ENCODE measurements around the gene SH2D5.

The SH2D5 gene

GRCh38 chr1:20735581-20736111 lies 3.1 kb upstream of the SH2D5 start:
- ATAC-seq (replicated peaks; ENCODE audit: extremely low read depth, poor library complexity, severe bottlenecking) (no peak), DNase-seq (ENCODE audit: low spot score in 2 of 2) (no peak)
- H3K4me1 Mint-ChIP-seq: peaks cover 19% of the 10 kb centered on the region
- H3K9me3 Mint-ChIP-seq: no peaks in the 10 kb centered on the region
- no peak overlapping the region for H3K4me3 Mint-ChIP-seq
- peaks cover 13% of the 10 kb centered on the region for H3K36me3 Mint-ChIP-seq (ENCODE audit: insufficient read depth)
- H3K27ac Mint-ChIP-seq (ENCODE audit: low read depth): no peak overlapping the region
- peaks cover 8% of the 10 kb centered on the region for H3K27me3 Mint-ChIP-seq

DNA sequence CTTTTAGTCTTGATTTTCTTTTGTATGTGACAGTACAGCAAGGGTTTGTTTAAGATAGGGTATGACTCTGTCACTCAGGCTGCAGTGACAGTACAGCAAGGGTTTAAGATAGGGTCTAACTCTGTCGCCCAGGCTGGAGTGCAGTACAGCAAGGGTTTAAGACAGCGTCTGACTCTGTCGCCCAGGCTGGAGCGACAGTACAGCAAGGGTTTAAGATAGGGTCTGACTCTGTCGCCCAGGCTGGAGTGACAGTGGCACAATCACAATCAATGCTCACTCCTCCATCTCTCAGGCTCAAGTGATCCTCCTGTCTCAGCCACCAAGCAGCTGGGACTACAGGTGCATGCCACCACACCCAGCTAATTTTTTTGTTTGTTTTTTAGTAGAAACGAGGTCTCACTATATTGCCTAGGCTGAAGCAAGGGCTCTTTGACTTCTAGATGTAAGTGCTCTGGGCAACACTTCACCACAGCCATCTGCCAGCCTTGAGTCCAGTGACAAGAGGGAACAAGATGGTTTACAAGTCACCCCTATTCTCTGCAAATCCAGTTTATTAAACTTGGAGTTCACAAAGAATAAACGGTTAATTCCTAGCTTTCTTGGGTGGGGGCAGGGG lies 965 bp upstream of the SH2D5 start:
- peak overlapping the region; percentile 85 for H3K4me3 Mint-ChIP-seq
- H3K36me3 Mint-ChIP-seq (ENCODE audit: insufficient read depth): no peaks in the 10 kb centered on the region
- peak; percentile 1 for ATAC-seq (replicated peaks; ENCODE audit: extremely low read depth, poor library complexity, severe bottlenecking)
- peaks cover 30% of the 10 kb centered on the region for H3K27me3 Mint-ChIP-seq
- DNase-seq (ENCODE audit: low spot score in 2 of 2): no peak
- peak overlapping the region; percentile 10 for H3K27ac Mint-ChIP-seq (ENCODE audit: low read depth)
- no peaks in the 10 kb centered on the region for H3K9me3 Mint-ChIP-seq
- H3K4me1 Mint-ChIP-seq: peaks cover 29% of the 10 kb centered on the region

DNA sequence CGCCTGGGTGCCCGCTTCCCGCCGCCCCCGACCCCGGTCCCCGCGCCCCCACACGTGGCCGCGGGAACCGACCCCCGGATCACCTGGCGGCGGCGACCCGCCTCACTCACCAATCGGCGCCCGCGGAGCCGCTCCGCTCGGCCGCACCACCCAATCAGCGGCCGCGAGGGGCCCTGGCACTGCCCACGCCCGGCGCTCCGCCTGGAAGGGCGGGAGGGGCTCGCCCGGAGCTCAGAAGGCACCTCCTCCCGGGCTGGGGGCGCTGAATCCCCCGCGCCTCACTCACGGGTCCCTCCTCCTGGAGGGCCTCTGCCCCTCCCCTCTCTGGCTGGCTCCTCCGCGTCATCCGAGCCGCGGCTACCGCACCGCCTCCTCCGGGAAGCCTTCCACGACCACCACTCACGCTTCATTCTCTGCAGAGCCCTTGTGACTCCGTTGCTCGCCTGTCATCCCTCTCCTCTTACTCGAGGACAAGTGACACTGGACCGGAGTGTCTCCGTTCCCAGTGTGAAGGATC lies 374 bp downstream of the SH2D5 start:
- Mint-ChIP-seq H3K27me3 (peaks cover 39% of the 10 kb centered on the region), H3K36me3 (ENCODE audit: insufficient read depth) (peaks cover 2% of the 10 kb centered on the region), H3K9me3 (no peaks in the 10 kb centered on the region), H3K27ac (ENCODE audit: low read depth) (peak overlapping the region; percentile 86), H3K4me1 (peaks cover 34% of the 10 kb centered on the region), H3K4me3 (peak overlapping the region; percentile 85)
- ATAC-seq (replicated peaks; ENCODE audit: extremely low read depth, poor library complexity, severe bottlenecking): peak; percentile 57
- no peak for DNase-seq (ENCODE audit: low spot score in 2 of 2)

DNA sequence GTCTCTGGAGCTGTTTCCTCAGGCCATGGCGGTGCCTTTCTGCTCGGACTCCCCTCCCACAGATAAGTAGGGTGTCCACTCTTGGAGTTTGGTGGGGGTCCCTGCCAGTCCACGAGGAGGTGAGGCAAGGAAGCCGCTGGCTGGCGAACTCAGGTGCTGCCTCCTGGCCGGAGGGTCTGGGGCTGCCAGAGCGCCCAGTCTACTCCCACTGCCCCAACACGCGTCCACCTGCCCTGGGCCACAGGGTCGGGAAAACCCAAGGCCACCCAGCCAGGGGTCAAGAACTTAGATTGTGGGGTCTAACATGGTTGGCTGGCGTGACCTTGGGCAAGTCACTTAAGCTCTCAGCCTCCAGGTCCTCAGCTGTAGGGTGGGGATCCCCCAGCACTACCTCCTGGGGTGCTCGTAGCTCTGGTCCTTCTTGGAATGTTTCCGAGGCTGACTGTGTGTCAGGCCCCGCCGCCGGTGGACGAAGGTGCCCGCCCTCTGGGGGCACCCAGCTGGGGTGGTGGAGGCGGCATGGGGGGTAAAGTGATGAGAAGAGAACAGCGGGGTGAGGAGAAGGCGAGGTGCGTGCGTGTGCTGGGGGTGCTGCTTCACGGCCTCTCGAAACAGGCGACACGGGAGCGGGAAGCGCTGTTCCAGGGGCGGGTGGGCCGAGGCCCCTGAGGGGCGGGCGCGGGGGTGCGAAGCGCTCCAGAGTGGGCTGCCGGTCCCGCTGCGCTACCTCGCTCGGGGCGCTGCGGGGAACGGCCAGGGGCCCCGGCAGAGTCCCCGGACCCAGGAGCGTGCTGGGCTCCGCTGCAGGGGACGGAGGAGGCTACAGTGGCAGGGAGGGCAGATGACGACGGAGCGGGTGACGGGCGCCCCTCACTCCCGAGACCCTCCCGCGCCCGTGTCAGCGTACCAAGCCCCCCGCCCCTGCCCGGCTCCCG lies 1.2 kb downstream of the SH2D5 start:
- Mint-ChIP-seq H3K27me3 (peaks cover 39% of the 10 kb centered on the region), H3K4me3 (peak overlapping the region; percentile 85), H3K4me1 (peaks cover 34% of the 10 kb centered on the region), H3K27ac (ENCODE audit: low read depth) (peak overlapping the region; percentile 32), H3K36me3 (ENCODE audit: insufficient read depth) (peaks cover 2% of the 10 kb centered on the region), H3K9me3 (no peaks in the 10 kb centered on the region)
- no peak for DNase-seq (ENCODE audit: low spot score in 2 of 2)
- ATAC-seq (replicated peaks; ENCODE audit: extremely low read depth, poor library complexity, severe bottlenecking): peak; percentile 25

GRCh38 chr1:20730690-20731056 lies 1.8 kb downstream of the SH2D5 start:
- H3K4me3 Mint-ChIP-seq: peak overlapping the region; percentile 85
- H3K4me1 Mint-ChIP-seq: peaks cover 34% of the 10 kb centered on the region
- no peak overlapping the region for H3K27ac Mint-ChIP-seq (ENCODE audit: low read depth)
- H3K9me3 Mint-ChIP-seq: no peaks in the 10 kb centered on the region
- ATAC-seq (replicated peaks; ENCODE audit: extremely low read depth, poor library complexity, severe bottlenecking) (no peak), DNase-seq (ENCODE audit: low spot score in 2 of 2) (no peak)
- H3K27me3 Mint-ChIP-seq: peaks cover 39% of the 10 kb centered on the region
- H3K36me3 Mint-ChIP-seq (ENCODE audit: insufficient read depth): peaks cover 2% of the 10 kb centered on the region

GRCh38 chr1:20729990-20730689 lies 2.4 kb downstream of the SH2D5 start:
- H3K27me3 Mint-ChIP-seq: peaks cover 39% of the 10 kb centered on the region
- ATAC-seq (replicated peaks; ENCODE audit: extremely low read depth, poor library complexity, severe bottlenecking) (no peak), DNase-seq (ENCODE audit: low spot score in 2 of 2) (no peak)
- no peaks in the 10 kb centered on the region for H3K9me3 Mint-ChIP-seq
- peaks cover 2% of the 10 kb centered on the region for H3K36me3 Mint-ChIP-seq (ENCODE audit: insufficient read depth)
- no peak overlapping the region for H3K27ac Mint-ChIP-seq (ENCODE audit: low read depth)
- H3K4me1 Mint-ChIP-seq: peaks cover 34% of the 10 kb centered on the region
- peak overlapping the region; percentile 85 for H3K4me3 Mint-ChIP-seq

DNA sequence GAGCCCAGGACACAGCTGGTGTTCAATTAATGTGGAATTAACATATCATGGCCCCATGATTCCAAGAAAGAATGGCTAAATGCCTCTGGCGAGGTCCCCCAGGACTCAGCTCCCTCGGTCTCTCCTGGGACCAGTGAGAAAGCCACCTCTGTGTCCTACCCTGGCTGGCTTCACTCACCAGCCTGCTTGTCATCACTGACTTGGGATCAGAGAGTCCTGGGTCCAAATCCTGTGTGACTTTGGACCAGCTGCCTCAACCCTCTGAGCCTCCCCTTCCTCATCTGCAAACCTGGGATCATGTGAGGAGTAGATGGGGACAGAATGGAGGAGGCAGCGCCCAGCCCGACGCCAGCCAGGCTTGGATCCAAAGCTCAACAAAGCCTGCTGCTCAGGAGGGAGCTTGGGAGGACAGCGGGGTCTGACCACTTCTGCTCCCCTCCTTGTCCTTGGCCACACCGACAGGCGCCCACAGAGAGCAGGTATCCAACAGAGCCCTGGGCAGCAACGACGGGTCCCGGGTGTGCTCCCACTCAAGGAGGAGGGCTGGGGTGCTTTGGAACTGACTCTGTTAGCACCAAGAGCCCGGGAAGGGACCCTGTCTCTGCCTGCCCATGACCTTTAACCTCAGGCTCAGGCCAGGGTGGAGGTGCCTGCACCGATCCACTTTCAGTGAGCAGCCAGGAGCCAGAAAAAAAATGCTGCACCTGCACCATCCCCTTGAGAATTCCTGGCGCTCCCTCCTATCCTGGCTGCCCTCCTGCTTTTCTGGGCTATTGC lies 3.2 kb downstream of the SH2D5 start:
- Mint-ChIP-seq H3K27me3 (peaks cover 39% of the 10 kb centered on the region), H3K4me1 (peaks cover 34% of the 10 kb centered on the region), H3K36me3 (ENCODE audit: insufficient read depth) (peaks cover 2% of the 10 kb centered on the region), H3K27ac (ENCODE audit: low read depth) (no peak overlapping the region), H3K9me3 (no peaks in the 10 kb centered on the region), H3K4me3 (peak overlapping the region; percentile 33)
- no peak for DNase-seq (ENCODE audit: low spot score in 2 of 2)
- no peak for ATAC-seq (replicated peaks; ENCODE audit: extremely low read depth, poor library complexity, severe bottlenecking)

DNA sequence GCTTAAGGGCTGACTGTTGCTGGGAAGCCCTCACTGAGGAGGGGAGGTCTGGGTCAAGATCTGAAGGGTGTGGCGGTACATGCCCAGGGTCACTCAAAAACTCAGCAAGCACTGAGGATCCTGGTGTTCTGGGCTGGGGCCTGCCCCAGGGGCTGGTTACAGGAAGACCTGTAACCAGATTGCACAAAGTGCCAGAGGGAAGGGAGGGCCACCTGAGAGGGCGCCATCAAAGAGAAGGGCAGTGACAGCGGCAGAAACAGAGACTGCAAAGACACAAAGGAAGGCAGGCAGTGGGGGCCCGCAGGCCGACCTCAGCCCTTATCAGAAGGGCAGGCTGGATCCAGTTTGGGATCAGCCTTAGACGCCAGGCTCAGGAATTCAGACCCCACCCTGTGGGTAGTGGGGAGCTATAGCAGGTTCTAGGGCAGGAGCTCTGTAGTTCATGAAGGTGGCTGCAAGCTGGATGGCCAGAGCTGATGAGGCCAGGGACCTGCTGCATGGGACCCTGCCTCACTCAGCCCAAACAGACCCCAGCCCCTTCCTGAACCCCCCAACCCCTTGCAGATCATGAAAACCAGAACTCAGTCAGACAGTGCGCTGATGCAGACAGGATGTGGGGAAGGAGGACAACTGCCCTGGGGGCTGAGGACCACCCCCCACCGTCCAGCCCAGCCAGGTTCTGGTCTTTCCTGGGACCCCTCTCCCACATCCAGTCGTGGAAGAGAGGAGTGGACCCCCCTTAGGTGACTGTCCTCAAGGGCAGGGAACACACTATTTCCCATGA lies 3.9 kb downstream of the SH2D5 start:
- Mint-ChIP-seq H3K27me3 (peaks cover 39% of the 10 kb centered on the region), H3K4me1 (peaks cover 34% of the 10 kb centered on the region), H3K27ac (ENCODE audit: low read depth) (no peak overlapping the region), H3K9me3 (no peaks in the 10 kb centered on the region), H3K36me3 (ENCODE audit: insufficient read depth) (peaks cover 2% of the 10 kb centered on the region), H3K4me3 (no peak overlapping the region)
- ATAC-seq (replicated peaks; ENCODE audit: extremely low read depth, poor library complexity, severe bottlenecking): no peak
- no peak for DNase-seq (ENCODE audit: low spot score in 2 of 2)

- ATAC-seq (replicated peaks; ENCODE audit: extremely low read depth, poor library complexity, severe bottlenecking) (no peak), DNase-seq (ENCODE audit: low spot score in 2 of 2) (no peak)
- Mint-ChIP-seq H3K27me3 (peaks cover 39% of the 10 kb centered on the region), H3K27ac (ENCODE audit: low read depth) (no peak overlapping the region), H3K36me3 (ENCODE audit: insufficient read depth) (peaks cover 2% of the 10 kb centered on the region), H3K9me3 (no peaks in the 10 kb centered on the region), H3K4me1 (peaks cover 27% of the 10 kb centered on the region), H3K4me3 (no peak overlapping the region)
Observed at GRCh38 chr1:20727746-20728316, 4.7 kb downstream of the SH2D5 start.

DNA sequence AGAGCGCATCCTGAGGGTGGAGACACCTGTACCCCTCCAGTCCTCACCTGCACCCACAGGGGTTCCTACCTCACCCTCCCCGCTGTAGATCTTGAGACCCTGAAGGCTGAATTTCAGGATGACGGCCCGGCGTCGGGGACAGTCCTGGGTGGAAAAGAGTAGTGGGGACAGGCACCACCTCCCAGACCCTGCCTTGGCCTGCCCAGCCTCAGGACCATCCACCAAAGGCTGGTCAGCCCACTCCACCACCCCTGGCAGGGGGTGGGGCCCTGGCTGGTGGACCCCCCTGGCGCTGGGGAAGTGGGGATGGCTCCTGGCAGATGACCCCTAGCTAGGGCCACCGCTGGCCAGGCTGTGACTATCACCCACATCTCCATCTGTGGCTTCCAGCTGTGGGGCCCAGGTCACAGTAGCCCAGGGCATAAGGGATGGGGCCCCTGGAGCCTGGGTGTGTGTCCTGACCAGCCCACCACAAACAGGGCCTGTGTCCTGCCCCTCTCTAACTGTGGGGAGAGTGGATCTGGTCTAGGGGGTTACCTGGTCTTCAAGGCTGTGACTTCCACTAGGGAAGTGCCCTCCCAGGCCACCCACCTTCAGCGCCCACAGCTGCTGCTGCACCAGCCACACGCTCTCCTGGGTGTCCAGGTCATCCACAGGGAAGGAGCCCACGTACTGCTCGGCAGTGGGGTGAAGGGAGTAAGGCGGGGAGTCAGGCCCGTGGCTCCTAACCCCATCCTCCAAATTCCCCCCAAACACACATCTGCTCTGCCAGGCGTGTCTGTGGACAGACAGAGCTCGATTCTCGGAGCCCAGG lies 5.4 kb downstream of the SH2D5 start:
- Mint-ChIP-seq H3K27me3 (peaks cover 39% of the 10 kb centered on the region), H3K27ac (ENCODE audit: low read depth) (no peak overlapping the region), H3K9me3 (no peaks in the 10 kb centered on the region), H3K4me3 (no peak overlapping the region), H3K4me1 (peaks cover 20% of the 10 kb centered on the region), H3K36me3 (ENCODE audit: insufficient read depth) (peaks cover 2% of the 10 kb centered on the region)
- no peak for DNase-seq (ENCODE audit: low spot score in 2 of 2)
- ATAC-seq (replicated peaks; ENCODE audit: extremely low read depth, poor library complexity, severe bottlenecking): no peak
